Rectal smooth muscle tissue (tissue), 1 donor: ENCODE measurements around the gene CNOT2.

Experiments
- H3K27ac ChIP-seq: one replicate; pipeline ENCODE4 v1.7.0; 2013; ENCODE audit warnings: low read depth, low read length, inconsistent platforms
- H3K27me3 ChIP-seq: one replicate; pipeline ENCODE4 v1.7.0; 2013; ENCODE audit warnings: low read length; ENCODE audit not compliant: control insufficient read depth, insufficient read depth
- H3K36me3 ChIP-seq: one replicate; pipeline ENCODE4 v1.7.0; 2013; ENCODE audit warnings: low read length; ENCODE audit not compliant: control insufficient read depth, insufficient read depth
- H3K4me1 ChIP-seq: one replicate; pipeline ENCODE4 v1.7.0; 2013; ENCODE audit warnings: low read length; ENCODE audit not compliant: control insufficient read depth, insufficient read depth
- H3K4me3 ChIP-seq: one replicate; pipeline ENCODE4 v1.7.0; 2013; ENCODE audit warnings: low read length
- H3K9ac ChIP-seq: one replicate; pipeline ENCODE4 v1.7.0; 2013; ENCODE audit warnings: low read length

The CNOT2 gene

GRCh38 chr12:70360218-70360617, 117.0 kb downstream of the CNOT2 start:
- Histone ChIP-seq H3K27ac (no peak overlapping the region), H3K36me3 (no peaks in the 10 kb centered on the region), H3K9ac (no peak overlapping the region), H3K4me1 (no peaks in the 10 kb centered on the region), H3K4me3 (no peak overlapping the region), H3K27me3 (peaks cover under 1% of the 10 kb centered on the region)

GRCh38 chr12:70364695-70365397, 121.6 kb downstream of the CNOT2 start:
- Histone ChIP-seq H3K27me3 (peaks cover 12% of the 10 kb centered on the region), H3K4me1 (no peaks in the 10 kb centered on the region), H3K27ac (no peak overlapping the region), H3K36me3 (no peaks in the 10 kb centered on the region), H3K9ac (no peak overlapping the region), H3K4me3 (peak overlapping the region; percentile 75)

- H3K9ac ChIP-seq = no peak overlapping the region
- no peak overlapping the region for H3K27ac ChIP-seq
- peak overlapping the region; percentile 75 for H3K4me3 ChIP-seq
- no peaks in the 10 kb centered on the region for H3K4me1 ChIP-seq
- H3K27me3 ChIP-seq = peaks cover 12% of the 10 kb centered on the region
- H3K36me3 ChIP-seq = no peaks in the 10 kb centered on the region
Measured at GRCh38 chr12:70365398-70365647, 122.1 kb downstream of the CNOT2 start.

DNA sequence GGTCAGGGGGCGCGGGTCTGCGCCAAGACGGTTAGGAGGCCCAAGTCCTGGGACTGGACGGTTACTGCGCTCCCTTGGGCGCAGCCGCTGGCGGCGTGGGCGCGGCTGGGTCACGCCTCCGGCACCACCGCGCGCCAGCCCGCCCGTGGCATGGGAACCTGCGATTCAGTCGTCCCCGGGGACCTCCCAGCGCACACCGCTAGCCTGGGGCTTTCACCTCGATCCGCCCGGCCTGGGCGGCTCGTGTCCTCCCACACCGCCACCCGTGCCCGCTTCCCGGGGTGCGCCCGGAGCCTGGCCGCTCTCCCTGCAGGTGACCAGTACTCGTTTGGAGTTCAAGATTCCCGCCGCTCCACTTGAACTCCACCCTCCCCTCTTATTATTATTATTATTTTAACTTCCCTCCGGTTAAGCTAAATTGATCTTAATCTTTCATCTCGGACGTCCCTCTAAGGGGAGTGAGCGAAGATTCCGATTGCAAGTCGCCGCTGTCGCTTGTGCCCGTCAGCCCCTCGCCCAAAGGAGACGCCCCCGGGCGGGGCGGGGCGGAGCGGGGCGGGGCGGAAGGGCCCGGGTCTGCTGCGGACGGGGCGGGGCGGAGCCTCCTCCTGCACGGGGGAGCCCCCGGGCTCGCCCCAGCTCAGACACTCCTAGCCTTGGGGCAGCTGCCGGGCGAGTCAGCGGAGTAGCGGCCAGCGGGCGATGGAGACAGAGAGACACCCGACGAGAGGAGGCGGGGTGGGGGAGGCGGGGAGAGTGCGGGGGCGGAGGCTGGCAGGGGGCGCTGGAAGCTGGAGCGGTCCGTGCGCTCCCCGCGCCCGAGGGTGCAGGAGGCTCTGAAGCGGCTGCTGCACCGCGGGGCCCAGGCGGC, 122.7 kb downstream of the CNOT2 start, which contains the start of gene KCNMB4:
Gene KCNMB4, plus strand, starts transcription at position 643 of the 871 bp plus-strand sequence. CDS start 445 bp downstream, outside the sequence.
- H3K4me1 ChIP-seq = no peaks in the 10 kb centered on the region
- H3K4me3 ChIP-seq = peak within 1 kb of the TSS; percentile 82
- H3K9ac ChIP-seq = no peak within 1 kb of the TSS
- H3K36me3 ChIP-seq = no peaks in the 10 kb centered on the region
- peak within 1 kb of the TSS; percentile 22 for H3K27ac ChIP-seq
- peaks cover 12% of the 10 kb centered on the region for H3K27me3 ChIP-seq

DNA sequence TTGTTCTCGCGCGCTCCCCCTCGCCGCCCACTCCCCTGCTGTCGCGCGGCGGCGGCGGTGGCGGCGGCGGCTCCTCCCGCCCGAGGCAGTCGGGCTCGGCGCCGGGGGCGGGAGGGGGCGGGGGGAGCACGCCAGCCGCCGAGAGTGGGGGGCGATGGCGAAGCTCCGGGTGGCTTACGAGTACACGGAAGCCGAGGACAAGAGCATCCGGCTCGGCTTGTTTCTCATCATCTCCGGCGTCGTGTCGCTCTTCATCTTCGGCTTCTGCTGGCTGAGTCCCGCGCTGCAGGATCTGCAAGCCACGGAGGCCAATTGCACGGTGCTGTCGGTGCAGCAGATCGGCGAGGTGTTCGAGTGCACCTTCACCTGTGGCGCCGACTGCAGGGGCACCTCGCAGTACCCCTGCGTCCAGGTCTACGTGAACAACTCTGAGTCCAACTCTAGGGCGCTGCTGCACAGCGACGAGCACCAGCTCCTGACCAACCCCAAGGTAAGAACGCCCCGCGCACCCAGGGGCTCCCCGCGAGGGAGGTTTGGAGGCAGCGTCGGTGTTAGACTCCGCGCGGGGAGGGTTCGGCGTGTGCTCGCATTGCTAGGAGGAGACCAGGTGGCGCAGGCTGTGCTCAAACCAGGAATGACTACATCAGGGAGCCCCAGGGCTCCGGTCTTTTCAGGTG, 123.5 kb downstream of the CNOT2 start:
- H3K9ac ChIP-seq = no peak overlapping the region
- H3K4me1 ChIP-seq = no peaks in the 10 kb centered on the region
- H3K4me3 ChIP-seq = peak overlapping the region; percentile 82
- H3K36me3 ChIP-seq = no peaks in the 10 kb centered on the region
- peaks cover 12% of the 10 kb centered on the region for H3K27me3 ChIP-seq
- H3K27ac ChIP-seq = peak overlapping the region; percentile 22

GRCh38 chr12:70367258-70368141, 124.3 kb downstream of the CNOT2 start:
- peak overlapping the region; percentile 82 for H3K4me3 ChIP-seq
- no peaks in the 10 kb centered on the region for H3K36me3 ChIP-seq
- H3K27ac ChIP-seq = peak overlapping the region; percentile 22
- H3K4me1 ChIP-seq = no peaks in the 10 kb centered on the region
- peaks cover 12% of the 10 kb centered on the region for H3K27me3 ChIP-seq
- H3K9ac ChIP-seq = no peak overlapping the region

- H3K36me3 ChIP-seq = no peaks in the 10 kb centered on the region
- no peak overlapping the region for H3K4me3 ChIP-seq
- H3K4me1 ChIP-seq = no peaks in the 10 kb centered on the region
- no peaks in the 10 kb centered on the region for H3K27me3 ChIP-seq
- no peak overlapping the region for H3K9ac ChIP-seq
- no peak overlapping the region for H3K27ac ChIP-seq
Measured at GRCh38 chr12:70372881-70373280, 129.6 kb downstream of the CNOT2 start.

- Histone ChIP-seq H3K4me1 (no peaks in the 10 kb centered on the region), H3K27me3 (no peaks in the 10 kb centered on the region), H3K4me3 (no peak overlapping the region), H3K27ac (no peak overlapping the region), H3K36me3 (no peaks in the 10 kb centered on the region), H3K9ac (no peak overlapping the region)
Measured at GRCh38 chr12:70379846-70380245, 136.6 kb downstream of the CNOT2 start.

DNA sequence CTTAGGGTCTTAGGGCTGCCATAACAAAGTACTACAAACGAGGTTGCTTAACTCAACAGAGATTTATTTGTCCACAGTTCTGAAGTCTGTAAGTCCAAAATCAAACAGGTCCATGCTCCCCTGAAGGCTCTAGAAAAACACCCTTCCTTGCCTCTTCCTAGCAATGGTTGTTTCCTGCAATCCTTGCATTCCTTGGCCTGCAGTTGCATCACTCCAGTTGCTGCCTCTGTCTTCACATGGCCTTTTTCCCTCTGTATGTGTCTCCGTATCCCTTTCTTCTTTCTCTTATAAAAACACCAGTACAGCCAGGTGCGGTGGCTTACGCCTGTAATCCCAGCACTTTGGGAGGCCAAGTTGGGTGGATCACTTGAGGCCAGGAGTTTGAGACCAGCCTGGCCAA, 140.3 kb downstream of the CNOT2 start:
- Histone ChIP-seq H3K27me3 (no peaks in the 10 kb centered on the region), H3K4me1 (no peaks in the 10 kb centered on the region), H3K27ac (no peak overlapping the region), H3K4me3 (no peak overlapping the region), H3K36me3 (no peaks in the 10 kb centered on the region), H3K9ac (no peak overlapping the region)

DNA sequence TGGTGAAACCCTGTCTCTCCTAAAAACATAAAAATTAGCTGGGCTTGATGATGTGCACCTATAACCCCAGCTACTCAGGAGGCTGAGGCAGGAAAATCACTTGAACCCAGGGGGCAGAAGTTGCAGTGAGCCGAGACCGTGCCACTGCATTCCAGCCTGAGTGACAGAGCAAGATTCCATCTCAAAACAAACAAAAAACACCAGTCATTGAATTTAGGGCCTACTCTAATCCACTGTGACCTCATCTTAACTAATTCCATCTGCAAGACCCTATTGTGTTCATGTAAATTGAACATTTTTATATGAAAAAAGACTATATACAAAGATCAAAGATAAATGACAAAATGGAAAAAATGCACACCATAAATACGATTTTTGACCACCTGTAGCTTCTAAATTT, 140.7 kb downstream of the CNOT2 start:
- no peak overlapping the region for H3K9ac ChIP-seq
- H3K36me3 ChIP-seq = no peaks in the 10 kb centered on the region
- H3K4me3 ChIP-seq = no peak overlapping the region
- H3K27me3 ChIP-seq = no peaks in the 10 kb centered on the region
- no peak overlapping the region for H3K27ac ChIP-seq
- H3K4me1 ChIP-seq = no peaks in the 10 kb centered on the region

GRCh38 chr12:70386771-70387170, 143.5 kb downstream of the CNOT2 start:
- no peaks in the 10 kb centered on the region for H3K4me1 ChIP-seq
- H3K36me3 ChIP-seq = no peaks in the 10 kb centered on the region
- H3K9ac ChIP-seq = no peak overlapping the region
- H3K4me3 ChIP-seq = no peak overlapping the region
- no peak overlapping the region for H3K27ac ChIP-seq
- H3K27me3 ChIP-seq = no peaks in the 10 kb centered on the region

- Histone ChIP-seq H3K27me3 (no peaks in the 10 kb centered on the region), H3K36me3 (no peaks in the 10 kb centered on the region), H3K27ac (no peak overlapping the region), H3K4me3 (no peak overlapping the region), H3K4me1 (no peaks in the 10 kb centered on the region), H3K9ac (no peak overlapping the region)
Measured at GRCh38 chr12:70389678-70390077, 146.4 kb downstream of the CNOT2 start.
